Measurements from ENCODE around the gene ATP9A. TPM values are rescaled to one million over a fixed set of nuclear protein-coding genes. Genes with fewer than 3 reads are reported as not detected.
"Not testable (repeated sequence)": the region's sequence is repeated elsewhere in the genome, so short reads cannot be mapped to it uniquely, and the experiment has no call there.

Gene ATP9A
- total RNA-seq, 1 experiment from 2014 or later = 12.1 TPM

GRCh38 chr20:51756653-51757052 is 11.5 kb downstream of the ATP9A start:
- Histone ChIP-seq H3K18ac (ENCODE audit: insufficient read length, low read depth, low read length) (no peak overlapping the region), H2BK20ac (ENCODE audit: low read depth, low read length, poor library complexity, severe bottlenecking) (no peak overlapping the region), H2AK5ac (ENCODE audit: insufficient read length, low read length) (no peak overlapping the region), H4K8ac (replicated peaks; ENCODE audit: insufficient read length, low read depth, low read length) (no peak overlapping the region), H4K91ac (ENCODE audit: insufficient read length, low read depth, low read length) (no peak overlapping the region), H3K9ac (ENCODE audit: extremely low read depth, insufficient read length, low read length) (no peak overlapping the region), H4K20me1 (ENCODE audit: control insufficient read depth, insufficient read depth, insufficient read length) (no peaks in the 10 kb centered on the region), H3K14ac (ENCODE audit: insufficient read depth, low read length) (no peak overlapping the region), H3K23ac (ENCODE audit: insufficient read length, low read depth, low read length) (no peak overlapping the region), H2BK5ac (ENCODE audit: insufficient read length, low read length) (no peak overlapping the region), H3K79me2 (ENCODE audit: insufficient read depth, low read length) (no peaks in the 10 kb centered on the region), H3K4me2 (ENCODE audit: insufficient read depth, insufficient read length, low read length) (no peak overlapping the region), H3K9me3 (ENCODE audit: control insufficient read depth, low read depth, low read length) (no peaks in the 10 kb centered on the region), H3K27ac (ENCODE audit: insufficient read length, low read depth, low read length) (no peak overlapping the region), H3K56ac (ENCODE audit: insufficient read length, low read depth, low read length) (no peak overlapping the region), H3K4ac (ENCODE audit: low read depth, low read length) (no peak overlapping the region), H2BK15ac (ENCODE audit: low read depth, low read length) (no peak overlapping the region), H2AFZ (ENCODE audit: low read length) (no peak overlapping the region), H3K23me2 (ENCODE audit: insufficient read length, low read depth, low read length, poor library complexity, severe bottlenecking) (no peaks in the 10 kb centered on the region), H3K79me1 (ENCODE audit: insufficient read depth, low read depth, low read length, poor library complexity, severe bottlenecking) (no peaks in the 10 kb centered on the region), H4K5ac (ENCODE audit: insufficient read length, low read depth, low read length) (no peak overlapping the region), H3T11ph (ENCODE audit: low read length) (no peak overlapping the region), H2BK12ac (ENCODE audit: insufficient read length, low read depth, low read length) (no peak overlapping the region), H2BK120ac (ENCODE audit: low read depth, low read length, poor library complexity, severe bottlenecking) (no peak overlapping the region), H3K27me3 (ENCODE audit: insufficient read depth, low read length) (no peaks in the 10 kb centered on the region), H3K4me1 (ENCODE audit: insufficient read depth, low read length) (no peaks in the 10 kb centered on the region)
- DNase-seq = no peak
- Mint-ChIP-seq H3K9me3 (peaks cover under 1% of the 10 kb centered on the region in 2 experiments; a peak in 2 of 5 replicates), H3K4me1 (peaks cover 19 to 20% of the 10 kb centered on the region in 2 experiments), H3K4me3 (no peak overlapping the region), H3K27me3 (ENCODE audit: low read depth) (no peaks in the 10 kb centered on the region; the same call in 1 of the 2 replicates), H3K36me3 (ENCODE audit: insufficient read depth in 1 of 3, low read depth in 3 of 3) (peaks cover 0 to 12% (median 5%) of the 10 kb centered on the region in 3 experiments; a peak in 5 of 7 replicates), H3K27ac (peak overlapping the region in 1 of 3 experiments; percentile 61; a peak in 1 of 7 replicates)
- TF ChIP-seq, protein P1, sequence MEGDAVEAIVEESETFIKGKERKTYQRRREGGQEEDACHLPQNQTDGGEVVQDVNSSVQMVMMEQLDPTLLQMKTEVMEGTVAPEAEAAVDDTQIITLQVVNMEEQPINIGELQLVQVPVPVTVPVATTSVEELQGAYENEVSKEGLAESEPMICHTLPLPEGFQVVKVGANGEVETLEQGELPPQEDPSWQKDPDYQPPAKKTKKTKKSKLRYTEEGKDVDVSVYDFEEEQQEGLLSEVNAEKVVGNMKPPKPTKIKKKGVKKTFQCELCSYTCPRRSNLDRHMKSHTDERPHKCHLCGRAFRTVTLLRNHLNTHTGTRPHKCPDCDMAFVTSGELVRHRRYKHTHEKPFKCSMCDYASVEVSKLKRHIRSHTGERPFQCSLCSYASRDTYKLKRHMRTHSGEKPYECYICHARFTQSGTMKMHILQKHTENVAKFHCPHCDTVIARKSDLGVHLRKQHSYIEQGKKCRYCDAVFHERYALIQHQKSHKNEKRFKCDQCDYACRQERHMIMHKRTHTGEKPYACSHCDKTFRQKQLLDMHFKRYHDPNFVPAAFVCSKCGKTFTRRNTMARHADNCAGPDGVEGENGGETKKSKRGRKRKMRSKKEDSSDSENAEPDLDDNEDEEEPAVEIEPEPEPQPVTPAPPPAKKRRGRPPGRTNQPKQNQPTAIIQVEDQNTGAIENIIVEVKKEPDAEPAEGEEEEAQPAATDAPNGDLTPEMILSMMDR (conservative IDR thresholded peaks at IDR 0.05) = no peak
- no CpG with 5 or more reads among the region's 3 CpGs for WGBS (ENCODE audit: extremely low coverage, insufficient read length, low lambda C conversion rate)

DNA sequence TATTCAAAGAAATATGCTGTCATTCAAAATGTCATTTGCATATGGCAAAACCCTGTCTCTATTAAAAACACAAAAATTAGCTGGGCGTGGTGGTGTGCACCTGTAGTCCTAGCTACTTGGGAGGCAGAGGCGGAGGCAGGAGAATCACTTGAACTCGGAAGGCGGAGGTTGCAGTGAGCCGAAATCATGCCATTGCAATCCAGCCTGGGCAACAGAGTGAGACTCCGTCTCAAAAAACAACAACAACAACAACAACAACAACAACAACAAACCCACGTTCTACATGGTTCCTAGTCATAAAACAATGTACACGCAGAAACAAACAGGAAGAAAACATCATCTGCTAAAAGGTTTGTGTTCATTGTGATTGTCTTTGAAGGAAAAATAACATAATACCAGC is 15.0 kb downstream of the ATP9A start:
- not testable (repeated sequence) for H2AFZ ChIP-seq (ENCODE audit: low read length)

More for the DNA sequence above, 15.0 kb downstream of the ATP9A start:
- not testable (repeated sequence) for H4K91ac ChIP-seq (ENCODE audit: insufficient read length, low read depth, low read length); H4K8ac ChIP-seq (replicated peaks; ENCODE audit: insufficient read length, low read depth, low read length); H3K14ac ChIP-seq (ENCODE audit: insufficient read depth, low read length); H3K4ac ChIP-seq (ENCODE audit: low read depth, low read length); DNase-seq; H2BK120ac ChIP-seq (ENCODE audit: low read depth, low read length, poor library complexity, severe bottlenecking); H2BK20ac ChIP-seq (ENCODE audit: low read depth, low read length, poor library complexity, severe bottlenecking); H2BK5ac ChIP-seq (ENCODE audit: insufficient read length, low read length); H3K9me3 Mint-ChIP-seq; H3K27ac ChIP-seq (ENCODE audit: insufficient read length, low read depth, low read length); H3K23me2 ChIP-seq (ENCODE audit: insufficient read length, low read depth, low read length, poor library complexity, severe bottlenecking); H3K27me3 Mint-ChIP-seq (ENCODE audit: low read depth); H3K4me3 Mint-ChIP-seq; H3K56ac ChIP-seq (ENCODE audit: insufficient read length, low read depth, low read length); H3K36me3 Mint-ChIP-seq (ENCODE audit: insufficient read depth in 1 of 3, low read depth in 3 of 3); H3K4me1 ChIP-seq (ENCODE audit: insufficient read depth, low read length); H3K9me3 ChIP-seq (ENCODE audit: control insufficient read depth, low read depth, low read length); H3K9ac ChIP-seq (ENCODE audit: extremely low read depth, insufficient read length, low read length); H3K27ac Mint-ChIP-seq; H4K20me1 ChIP-seq (ENCODE audit: control insufficient read depth, insufficient read depth, insufficient read length); H3K23ac ChIP-seq (ENCODE audit: insufficient read length, low read depth, low read length); H3T11ph ChIP-seq (ENCODE audit: low read length); H3K79me1 ChIP-seq (ENCODE audit: insufficient read depth, low read depth, low read length, poor library complexity, severe bottlenecking); H3K18ac ChIP-seq (ENCODE audit: insufficient read length, low read depth, low read length); H2BK12ac ChIP-seq (ENCODE audit: insufficient read length, low read depth, low read length); H2BK15ac ChIP-seq (ENCODE audit: low read depth, low read length); H3K79me2 ChIP-seq (ENCODE audit: insufficient read depth, low read length); H4K5ac ChIP-seq (ENCODE audit: insufficient read length, low read depth, low read length); H3K27me3 ChIP-seq (ENCODE audit: insufficient read depth, low read length); H3K4me2 ChIP-seq (ENCODE audit: insufficient read depth, insufficient read length, low read length); H2AK5ac ChIP-seq (ENCODE audit: insufficient read length, low read length)
- WGBS (ENCODE audit: extremely low coverage, insufficient read length, low lambda C conversion rate) = no CpG with 5 or more reads among the region's 8 CpGs
- H3K4me1 Mint-ChIP-seq = peaks cover 12 to 15% of the 10 kb centered on the region in 2 experiments

Data from H9 (cell line).